GM21786 (cell line): ENCODE measurements around the gene CHSY1.

Experiments used
- ATAC-seq: cut with Tn5 transposase; IDR thresholded peaks from one replicate; pipeline ENCODE4 v1.9.1; 2021; ENCODE audit not compliant: unreplicated experiment

Gene CHSY1

DNA sequence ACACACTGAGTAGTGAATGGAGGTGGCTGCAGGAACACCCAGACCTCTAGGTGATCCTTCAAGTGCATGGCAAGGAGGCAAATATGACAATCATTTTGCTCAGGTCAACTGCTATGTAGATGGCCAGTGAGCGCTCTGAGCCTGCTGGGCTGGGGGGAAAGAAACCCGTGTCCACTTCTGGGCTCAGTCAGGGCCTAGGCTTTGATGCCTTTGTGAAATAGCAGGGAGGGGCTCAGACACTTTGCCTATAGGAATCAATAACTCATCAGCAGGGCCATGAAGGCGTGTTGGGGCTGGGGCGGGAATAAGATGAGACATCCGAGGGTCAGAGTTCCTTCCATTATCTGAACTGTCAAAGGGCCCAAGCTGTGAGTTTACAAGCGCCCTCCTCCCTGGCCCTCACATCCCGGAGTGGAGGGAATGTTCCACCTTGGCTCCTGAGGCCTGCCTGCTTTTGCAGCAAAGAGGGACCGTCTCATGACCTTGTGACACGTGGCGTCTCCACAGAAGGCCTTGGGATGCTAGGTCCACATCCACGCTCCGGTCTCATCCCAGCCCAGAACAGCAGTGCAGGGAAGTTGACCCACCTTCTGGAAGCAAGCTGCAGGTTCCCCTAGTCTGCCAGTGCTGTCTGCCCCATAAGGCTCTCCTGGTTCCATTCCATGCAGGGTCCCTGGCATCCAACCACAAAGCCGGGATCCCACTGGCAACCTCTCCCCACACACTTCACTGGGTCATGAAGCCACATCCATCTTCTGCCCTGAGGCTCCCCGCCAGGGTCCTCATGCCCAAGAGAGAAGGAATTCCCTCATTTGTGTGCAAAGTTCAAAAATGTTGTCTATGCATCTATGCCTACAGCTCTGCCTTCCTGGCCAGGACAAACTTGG lies 78.4 kb downstream of the CHSY1 start:
- no peak for ATAC-seq

DNA sequence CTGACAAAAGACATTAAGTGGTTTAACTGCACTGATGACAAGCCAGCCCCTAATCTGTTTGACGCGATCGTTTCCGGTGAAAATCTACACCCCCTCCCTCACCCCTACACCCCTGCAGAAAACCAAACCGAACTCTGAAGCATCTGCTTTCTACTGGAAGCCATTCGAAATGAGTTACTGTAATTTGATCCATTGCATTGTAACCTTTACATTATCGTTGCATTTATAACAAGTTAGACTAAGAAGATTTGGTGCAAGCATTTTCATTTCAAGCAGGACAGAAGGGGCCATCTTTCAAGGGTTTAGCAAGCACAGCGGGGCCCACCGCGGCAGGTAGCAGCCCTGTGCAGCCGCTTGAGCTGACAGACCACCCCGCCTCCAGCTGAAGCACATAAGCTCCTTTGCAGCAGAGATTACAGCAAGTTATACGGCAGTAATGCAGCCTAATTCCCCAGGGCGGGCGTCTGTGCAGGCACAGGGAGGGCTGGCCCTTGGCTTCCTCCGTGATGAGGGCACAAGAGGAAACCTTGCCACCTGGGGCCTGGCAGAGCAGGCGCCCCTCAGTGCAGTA lies 79.3 kb downstream of the CHSY1 start:
- ATAC-seq: no peak

DNA sequence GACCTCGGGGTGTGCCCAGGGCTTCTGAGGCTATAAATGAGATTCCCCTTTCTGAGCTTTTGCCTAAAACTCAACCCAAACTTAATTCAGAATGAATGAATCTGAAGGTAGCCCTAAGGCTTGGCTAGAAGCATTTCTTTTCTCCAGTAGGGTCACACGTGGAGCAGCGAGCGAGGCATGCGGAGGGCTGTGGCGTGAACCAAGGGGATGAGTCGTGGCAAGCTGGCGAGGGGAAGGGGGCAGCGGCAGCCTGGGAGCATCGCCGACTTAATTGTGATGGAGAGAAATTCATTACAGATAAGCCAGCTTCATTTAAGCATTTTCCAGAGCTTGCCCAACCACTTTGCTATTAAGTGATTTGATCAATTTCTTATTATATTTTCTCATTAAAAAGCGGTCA lies 79.9 kb downstream of the CHSY1 start:
- ATAC-seq: no peak

DNA sequence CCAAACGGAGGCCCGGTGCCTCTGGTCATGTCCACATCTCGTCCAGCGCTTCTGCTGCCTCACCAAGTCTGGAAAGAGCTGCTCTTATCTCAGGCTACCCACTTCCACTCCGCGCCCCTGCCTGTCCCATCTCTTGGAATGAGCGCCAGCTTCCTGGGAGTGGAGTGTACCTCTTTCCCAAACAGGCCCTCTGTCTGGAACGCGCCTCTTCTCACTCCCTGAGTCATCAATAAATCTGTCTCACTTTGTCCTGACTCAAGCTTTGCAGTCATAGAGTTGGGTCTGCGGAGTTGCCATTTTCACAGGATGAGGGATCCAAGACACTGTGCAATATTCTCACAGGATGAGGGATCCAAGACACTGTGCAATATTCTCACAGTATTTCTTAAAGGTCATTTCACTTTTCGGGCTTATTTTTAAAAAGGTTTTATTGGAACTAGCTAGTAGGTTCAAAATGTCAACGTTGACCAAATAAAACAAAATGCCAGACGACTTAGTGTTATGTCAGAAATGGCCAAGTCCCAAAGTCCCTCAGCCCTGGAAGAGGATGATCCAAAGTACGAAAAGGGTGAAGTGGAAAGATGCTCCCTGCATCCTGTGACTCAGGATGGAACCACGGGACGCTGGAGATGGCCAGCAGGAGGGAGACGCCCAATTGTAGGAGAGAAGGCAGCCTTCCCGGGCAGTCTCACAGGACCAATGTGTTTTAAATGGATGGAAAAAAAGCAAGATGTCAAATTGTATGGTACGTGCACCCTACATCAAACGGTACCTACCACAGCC lies 81.1 kb downstream of the CHSY1 start:
- ATAC-seq: no peak

DNA sequence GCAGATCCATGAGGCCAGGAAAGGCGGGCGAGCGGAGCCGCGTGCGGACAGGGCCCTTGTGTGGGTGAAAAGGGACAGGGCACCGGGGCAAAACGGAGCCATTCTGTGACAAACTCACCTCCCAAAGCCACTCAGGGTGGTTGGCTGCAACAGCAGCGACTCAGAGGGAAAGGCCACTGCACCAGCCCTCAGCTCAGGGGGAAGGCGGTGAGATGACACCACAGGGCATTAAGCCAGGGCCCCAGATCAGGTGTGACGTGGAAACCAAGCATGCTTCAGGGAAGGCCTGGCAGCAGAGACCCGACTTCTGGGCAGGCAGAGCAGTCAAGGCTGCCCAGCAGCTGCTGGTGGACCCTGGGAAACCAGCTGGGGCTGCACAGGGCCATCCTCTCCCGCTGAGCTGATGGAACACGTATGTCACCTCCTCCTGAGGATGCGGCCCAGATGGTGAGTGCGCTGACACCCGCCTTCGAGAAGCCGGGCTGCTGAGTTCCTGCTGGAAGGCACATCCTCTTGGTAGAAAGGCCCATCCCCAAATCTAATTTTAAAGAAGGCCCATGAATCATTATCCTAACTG lies 82.3 kb downstream of the CHSY1 start:
- ATAC-seq: no peak

DNA sequence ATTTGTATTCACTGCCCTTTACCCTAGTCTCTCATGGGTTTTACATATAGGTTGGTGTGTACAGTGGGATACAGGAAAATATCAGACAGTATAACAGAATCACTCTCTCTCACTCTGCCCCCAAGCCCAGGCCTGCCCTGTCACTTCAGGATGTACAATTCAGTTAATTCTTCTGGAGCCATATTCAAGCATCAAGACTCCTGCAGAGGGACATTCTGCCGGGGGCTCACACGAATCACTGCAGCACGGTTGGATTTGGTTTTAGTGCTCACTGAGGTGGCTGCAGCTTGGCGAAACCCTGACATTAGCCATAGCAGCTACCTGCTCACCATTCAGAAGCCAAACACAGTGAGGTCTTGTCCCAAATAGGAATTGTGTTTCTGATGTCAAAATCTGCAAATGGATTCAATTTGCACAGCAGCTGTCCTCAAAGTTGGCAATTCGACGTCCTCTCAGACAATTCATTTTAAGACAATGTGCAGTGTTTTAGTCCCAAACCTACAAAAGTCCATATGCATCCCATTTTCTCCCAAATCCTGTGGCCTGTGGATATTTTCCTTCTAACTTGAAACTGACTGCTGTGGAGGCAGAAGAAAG lies 82.9 kb downstream of the CHSY1 start:
- no peak for ATAC-seq

DNA sequence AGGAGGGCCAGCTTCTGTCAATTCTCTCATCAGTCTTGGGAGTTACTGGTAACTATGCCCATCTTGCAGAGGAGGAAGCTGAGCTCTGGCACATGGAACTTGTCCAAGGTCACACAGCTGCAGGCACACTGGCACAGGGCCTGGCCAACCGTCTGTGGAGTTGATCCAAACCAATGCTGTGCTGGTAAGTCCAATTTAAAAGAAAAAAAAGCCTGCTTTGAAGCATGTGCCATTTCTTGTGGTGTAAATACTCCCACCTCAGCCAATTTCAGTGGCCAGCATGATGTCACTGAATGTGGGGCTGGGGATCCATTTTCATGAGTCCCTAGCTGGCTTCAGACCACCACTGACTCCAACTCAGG lies 83.4 kb downstream of the CHSY1 start:
- ATAC-seq: no peak

DNA sequence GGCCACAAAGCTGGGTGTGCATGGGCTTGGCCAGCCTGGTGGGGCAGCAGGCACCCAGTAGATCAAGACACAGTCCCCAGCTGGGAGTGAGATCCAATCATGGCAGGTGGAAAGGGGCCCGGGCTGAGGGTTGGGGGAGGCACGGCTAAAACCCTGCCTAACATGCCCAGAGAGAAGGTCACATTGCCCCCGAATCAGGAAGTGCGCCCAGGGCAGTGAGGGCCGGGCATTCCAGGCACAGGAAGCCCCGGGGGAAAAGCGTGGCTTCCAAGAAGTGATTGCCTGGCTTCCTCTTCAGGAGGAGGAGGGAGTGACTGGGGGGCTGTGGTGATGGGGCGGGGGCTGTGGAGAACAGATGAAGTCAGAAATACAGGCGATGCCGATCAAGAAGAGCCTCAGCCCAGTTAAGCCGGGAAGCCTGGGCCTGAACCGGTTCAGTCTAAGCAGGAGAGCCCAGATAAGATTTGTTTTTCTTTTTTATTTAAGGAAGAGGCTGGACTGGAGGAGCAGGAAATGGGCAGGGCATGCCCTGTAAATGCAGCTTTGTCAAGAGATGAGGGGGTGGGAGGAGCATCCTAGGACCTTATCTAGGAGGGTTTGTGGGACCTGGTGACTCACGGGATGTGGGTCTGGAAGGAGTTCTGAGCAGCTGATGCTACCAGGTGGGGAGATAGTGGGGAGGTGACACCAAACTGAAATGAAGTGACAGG lies 83.9 kb downstream of the CHSY1 start:
- ATAC-seq: peak; percentile 56

DNA sequence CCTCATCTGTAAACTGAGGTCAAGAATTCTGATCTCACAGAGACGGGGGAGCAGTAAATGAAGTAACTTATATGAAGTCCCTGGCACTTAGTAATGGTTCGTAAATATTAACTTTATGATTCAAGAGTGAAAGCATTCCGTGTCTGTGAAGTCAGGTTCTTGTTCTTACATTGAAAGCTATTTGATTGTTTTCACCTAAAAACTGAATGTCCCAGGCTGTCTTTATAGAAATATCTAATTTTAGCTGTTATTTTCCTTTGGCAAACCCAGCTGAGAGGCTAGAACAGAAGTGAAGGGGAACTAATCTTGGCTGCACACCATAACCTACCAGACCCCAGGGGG lies 84.5 kb downstream of the CHSY1 start:
- ATAC-seq: no peak

DNA sequence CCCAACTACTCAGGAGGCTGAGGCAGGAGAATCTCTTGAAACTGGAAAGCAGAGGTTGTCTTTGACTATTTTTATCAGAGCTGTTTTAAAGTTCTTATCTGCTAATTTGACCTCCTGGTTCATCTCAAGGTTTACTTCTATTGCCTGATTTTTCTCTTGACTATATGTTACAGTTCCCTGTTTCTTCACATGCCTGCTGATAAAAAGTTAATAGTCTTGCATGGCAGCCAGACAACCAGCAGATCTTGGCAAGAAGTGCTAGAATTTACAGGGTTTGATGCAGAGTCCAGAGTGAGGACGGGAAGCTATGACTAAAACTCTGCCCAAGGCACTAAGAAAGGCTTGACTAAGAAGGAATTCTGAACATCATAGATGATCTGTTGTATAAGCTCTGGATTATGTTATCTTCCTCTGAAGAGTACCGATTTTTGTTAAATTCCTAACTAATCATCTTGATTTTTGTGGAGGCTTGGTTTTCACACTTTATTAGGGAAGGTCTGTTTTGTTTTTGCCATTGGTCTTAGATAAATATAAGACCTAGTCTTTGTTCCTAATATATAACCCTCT lies 85.9 kb downstream of the CHSY1 start:
- no peak for ATAC-seq

DNA sequence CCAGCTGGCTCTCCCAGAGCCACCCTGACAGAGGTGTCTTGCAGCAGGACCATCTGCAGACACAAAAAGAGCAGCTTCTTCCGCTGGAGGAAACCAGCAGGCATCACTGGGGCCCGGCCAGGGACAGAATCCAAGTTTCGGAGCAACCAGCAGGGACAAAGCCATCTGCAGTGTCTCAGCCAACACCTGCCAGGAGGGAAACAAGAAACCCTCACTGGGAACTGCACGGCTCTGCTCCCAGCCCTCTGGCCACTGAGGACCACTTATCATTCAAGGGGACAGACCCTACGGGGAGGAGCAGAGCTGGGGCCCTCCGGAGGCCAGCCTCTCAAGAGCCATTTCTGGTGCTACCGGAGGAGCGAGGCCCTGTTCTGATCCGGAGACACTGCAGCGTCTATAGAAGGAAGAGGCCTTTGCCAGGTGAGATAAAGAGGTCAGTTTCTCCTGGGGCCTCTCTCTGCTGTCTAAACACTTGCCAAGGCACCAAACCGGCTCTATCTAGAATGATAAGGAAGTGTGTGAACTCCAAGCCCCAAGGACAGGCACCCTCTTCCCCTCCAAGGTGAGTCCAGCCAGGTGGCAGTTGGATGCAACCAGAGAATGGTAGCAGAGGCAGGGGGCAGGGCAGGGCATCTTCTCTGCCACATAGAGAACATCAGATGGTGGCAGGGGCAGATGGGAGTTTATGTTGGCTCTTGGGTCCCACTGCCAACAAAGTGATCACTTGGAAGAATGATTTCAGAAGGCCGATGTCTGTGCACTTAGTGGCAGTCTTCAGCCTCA lies 89.0 kb downstream of the CHSY1 start:
- ATAC-seq: no peak

DNA sequence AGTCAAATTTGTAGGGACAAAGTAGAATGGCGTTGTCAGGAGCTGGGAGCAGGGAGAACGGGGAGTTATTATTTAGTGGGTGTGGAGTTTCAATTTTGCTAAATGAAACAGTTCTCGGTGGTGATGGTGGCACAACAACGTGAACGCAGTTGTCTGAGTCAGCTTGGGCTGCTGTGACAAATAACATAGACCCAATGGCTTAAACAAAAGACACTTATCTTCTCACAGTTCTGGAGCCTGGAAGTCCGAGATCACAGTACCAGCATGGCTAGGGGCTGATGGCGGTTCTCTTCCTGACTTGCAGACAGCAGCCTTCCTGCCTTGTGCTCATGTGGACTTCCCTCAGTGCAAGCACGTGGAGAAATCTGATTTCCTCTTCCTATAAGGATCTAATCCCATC lies 90.2 kb downstream of the CHSY1 start:
- no peak for ATAC-seq

DNA sequence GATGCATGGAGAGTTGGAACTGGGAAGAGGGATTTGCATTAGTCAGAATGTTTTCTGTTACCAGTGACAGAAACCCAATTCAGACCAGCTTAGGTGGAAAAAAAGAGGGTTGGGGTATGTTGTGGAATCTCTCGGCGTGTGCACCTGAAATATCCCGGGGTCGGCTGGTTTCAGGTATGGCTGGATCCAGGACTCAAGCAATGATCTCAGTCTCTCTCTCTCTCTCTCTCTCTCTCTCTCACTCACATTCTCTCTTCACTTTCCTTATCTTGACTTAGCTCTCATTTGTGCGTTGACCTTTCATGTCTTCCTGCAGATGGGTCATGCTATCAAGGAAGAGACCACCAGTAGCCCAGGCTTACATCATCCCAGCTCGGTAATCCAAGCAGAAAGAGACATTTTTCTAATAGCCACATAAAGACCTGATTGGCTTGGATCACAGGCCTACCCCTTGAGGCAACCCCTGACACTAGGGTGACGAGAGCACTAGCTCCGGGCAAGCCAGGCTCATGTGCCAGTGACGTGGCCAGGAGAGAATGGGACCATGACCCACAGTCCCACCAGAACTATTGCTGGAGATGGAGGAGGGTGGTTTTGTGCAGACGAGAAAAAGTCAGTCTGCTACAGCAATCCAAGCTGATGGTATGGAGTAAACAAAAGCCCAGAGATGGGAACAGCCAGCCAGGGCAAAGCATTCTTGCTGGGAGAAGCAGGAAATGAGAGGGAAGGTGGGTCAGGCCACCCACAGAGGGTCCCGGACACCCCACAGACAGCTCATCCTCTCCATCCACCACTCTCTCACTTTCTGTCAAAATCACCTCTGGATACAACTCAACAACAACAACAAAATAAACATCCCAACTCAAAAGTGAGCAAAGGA lies 91.7 kb downstream of the CHSY1 start:
- no peak for ATAC-seq

DNA sequence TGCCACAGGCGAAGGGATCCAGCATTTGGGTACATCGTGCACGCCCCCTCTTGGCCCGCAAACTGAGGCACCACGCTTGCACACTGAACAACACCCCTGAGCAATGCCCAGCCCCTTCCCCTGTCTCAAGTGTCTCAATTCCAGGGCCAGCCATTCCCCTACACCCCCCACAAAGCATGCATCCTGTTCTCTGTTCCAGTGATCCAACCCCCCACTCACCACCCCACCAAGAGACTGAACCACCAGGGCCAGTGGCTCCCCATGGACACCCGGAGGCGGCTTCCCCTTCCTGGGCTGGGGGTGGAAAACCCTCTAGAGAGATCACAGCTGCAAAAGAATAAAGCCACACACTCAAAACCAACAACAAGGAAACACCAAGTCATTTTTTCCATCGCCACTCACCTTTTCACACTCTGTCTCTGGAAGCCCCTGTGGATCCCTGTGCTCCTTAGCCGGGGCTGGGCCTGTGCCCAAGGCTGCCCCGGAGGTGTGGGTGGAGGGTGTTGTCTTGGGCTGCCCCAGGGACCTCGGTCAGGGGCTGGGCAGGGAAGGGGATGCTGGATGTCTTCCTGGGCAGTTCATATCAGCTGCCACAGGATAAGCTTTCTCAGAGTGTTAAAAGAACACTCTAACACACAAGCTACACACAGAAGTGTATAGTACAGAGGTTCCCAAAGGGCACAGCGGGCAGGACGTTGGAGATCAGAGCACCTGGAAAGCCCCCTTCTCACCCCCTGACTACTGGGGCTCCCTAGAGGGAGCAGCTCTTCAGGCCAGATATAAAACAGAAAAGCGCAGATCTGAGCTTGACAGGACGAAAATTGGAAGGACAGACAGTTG lies 92.5 kb downstream of the CHSY1 start:
- ATAC-seq: no peak

DNA sequence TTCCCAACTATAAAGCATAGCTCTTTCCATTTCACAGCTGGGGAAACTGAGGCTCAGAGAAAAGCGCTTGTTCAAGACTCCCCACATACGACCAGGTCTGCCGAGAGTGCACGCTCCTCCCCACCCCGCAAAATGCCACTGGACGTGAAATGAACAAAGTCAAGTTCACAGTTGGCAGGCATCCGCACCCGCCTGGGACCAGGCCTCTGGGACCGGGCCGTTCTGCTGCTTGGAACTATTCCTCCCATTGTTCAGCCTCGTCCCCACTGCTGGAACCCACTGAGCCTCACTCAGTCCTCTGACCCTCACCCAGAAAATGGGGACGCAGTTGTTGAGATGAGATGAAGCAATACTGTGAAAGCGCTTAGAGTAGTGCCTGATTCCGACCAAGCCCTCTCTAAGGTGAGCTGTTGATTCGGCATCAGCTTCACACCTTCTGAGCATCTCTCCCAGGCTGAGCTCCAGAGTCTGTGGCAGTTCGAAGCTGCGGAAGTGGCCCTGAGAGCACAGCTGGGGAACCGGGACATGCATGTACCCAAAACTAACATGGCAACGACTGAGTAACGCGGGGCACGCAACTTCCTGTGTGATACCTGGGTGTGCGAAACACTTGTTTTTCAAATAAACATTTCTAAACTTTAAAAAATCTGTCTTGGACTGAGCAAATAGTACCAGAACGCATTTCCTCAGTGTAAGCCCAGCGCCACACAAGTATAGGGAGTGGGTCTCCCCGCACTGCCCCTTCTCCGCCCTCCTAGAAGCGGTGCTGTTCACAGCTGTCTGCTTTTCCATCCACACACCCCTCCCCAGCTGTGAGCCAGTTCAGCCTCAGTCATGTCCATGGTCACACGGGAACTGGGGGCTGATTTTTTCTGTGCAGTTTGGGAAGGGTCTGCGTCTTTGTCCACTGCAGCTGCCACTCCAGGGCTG lies 93.4 kb downstream of the CHSY1 start:
- ATAC-seq: no peak

DNA sequence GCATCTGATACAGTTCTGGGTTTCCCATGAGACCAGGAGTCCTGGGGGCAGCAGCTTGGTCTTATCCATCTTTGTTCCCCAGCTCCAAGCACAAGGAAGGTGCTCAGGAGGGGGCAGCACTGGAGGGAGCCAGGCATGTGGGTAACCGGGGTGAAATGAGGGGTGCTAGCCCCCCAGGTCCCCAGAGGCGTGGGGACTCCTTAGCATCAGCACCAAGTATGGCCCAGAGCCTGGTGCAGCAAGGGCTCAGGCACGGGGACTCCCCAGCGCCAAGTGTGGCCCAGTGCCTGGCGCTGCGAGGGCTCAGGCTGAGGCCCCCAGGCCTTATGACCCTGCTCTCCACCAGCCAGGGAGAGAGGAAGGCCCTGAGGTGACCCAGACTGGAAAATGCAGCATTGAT lies 94.1 kb downstream of the CHSY1 start:
- no peak for ATAC-seq
